ENCODE data around the gene STX16.

Gene STX16

DNA sequence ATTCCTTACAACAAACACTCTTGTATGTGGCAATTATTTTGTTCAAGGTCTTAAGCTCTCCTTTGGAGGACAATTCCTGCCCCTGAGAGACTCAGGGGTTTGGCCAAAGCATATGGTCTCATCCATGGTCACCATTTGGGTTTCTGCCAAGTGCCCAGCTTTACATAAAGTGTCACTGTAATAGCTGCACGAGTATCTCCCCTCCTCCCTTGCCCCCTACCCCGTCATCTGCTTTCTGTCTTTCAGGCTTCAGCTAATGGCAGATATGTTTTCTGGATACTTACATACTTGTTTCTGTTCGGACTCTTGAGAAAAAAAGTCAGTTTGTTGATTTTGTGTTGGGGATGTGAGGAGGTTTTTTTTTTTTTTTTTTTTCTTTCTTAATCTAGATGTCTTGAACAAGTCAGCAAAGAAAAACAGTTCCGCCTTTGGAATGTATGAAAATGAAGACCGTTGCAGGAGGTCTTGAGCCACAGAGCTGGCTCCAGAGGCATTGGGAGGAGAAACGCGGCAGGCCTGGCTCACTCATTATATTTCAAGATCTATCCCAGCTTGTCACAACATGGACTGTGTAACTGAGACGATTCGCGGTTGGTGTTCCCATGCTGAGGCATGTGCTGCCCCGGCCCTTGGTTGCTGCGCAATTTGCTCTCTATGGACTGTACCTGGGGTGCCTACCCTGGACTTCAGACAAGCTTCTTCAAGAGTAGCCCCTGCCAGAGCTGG lies 32.6 kb upstream of the STX16 start:
- peak; percentile 82 for DNase-seq (ENCODE audit: low read depth)

GRCh38 chr20:58619077-58619863 lies 31.8 kb upstream of the STX16 start:
- no peak for DNase-seq (ENCODE audit: low read depth)

- DNase-seq (ENCODE audit: low read depth), result no peak
Observed at GRCh38 chr20:58619864-58620431, 31.1 kb upstream of the STX16 start.

GRCh38 chr20:58621906-58622548 lies 29.1 kb upstream of the STX16 start:
- no peak for DNase-seq (ENCODE audit: low read depth)

DNA sequence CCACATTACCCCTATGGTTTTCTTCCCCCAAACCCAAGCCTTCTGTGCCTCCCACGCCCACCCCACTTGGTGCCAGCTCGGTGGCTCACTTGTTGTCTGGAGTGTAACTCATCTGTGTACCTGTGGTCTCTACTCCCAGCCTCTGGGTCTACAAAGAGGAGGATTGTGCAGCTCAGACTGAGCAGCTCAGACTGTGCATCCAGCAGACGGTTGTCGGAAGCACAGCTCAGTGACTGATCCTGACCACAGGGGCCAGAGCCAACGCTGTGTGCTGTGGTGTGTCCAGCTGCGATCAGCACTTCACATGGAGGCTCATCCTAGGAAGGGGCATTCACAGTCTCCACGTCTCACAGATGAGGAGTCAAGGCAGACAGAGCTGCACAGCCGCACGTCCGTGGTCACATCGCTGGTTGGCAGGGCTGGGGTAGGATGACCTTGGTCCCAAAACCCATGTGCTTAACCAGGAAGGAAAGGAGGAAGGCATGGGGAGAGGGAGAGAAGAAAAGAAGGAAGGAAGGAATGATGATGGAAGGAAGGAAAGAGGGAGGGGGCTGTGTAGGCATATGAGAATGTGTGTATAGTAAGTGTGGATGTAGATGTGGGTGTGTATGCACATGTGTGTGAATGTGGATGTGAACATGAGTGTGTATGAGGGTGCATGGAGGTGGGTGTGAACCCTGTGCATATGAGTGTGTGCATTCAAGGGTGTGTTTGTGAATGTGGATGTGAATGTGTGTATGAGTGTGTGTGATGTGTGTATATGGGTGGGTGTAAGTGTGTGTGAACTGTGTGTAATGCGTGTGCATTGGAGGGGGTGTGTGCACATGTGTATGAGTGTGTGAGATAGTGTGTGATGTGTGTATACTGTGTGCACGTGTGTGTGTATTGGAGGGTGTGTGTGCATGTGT lies 28.2 kb upstream of the STX16 start:
- peak; percentile 46 for DNase-seq (ENCODE audit: low read depth)

GRCh38 chr20:58623579-58624473 lies 27.3 kb upstream of the STX16 start:
- DNase-seq (ENCODE audit: low read depth), result peak; percentile 97

DNA sequence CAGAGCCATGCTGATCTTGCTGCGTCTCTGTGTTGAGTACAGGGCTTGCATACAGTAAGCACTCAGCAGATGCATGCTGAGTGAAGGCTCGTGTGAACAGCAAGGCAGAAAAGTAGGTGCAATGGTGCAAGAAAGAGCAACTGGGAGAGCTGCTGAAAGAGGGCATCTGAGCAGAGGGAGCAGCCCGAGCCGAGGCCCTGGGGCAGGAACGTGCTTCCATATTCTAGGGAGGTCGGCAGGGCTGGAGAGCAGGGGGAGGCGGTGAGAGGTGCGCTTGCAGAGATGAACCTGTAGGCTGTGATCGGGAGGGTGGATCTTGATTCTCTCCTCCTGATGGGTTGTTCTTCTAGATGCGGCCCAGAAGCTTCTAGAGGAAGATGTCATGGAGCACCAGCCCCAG lies 26.4 kb upstream of the STX16 start:
- DNase-seq (ENCODE audit: low read depth), result no peak

GRCh38 chr20:58625585-58625984 lies 25.5 kb upstream of the STX16 start:
- no peak for DNase-seq (ENCODE audit: low read depth)

DNA sequence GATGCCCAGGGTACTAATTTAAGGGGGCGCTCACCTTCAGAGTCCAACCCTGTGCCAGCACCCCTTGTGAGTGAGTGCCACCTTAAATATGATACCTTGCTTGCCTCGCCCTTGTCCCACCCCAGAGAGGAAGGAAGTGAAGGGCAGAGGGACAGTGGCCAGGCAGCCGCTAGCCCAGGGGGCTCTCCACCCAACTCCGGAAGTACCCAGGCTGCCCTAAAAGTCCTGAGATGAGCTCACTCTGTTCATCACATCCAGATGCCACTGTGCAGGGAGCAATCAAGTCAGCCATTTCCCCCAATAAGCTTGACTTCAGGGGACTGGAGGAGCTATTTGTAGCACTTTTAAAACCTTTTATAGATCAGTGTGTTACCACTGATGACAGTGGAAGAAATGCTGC lies 25.0 kb upstream of the STX16 start:
- DNase-seq (ENCODE audit: low read depth), result no peak

- no peak for DNase-seq (ENCODE audit: low read depth)
Observed at GRCh38 chr20:58627212-58628072, 23.6 kb upstream of the STX16 start.

DNA sequence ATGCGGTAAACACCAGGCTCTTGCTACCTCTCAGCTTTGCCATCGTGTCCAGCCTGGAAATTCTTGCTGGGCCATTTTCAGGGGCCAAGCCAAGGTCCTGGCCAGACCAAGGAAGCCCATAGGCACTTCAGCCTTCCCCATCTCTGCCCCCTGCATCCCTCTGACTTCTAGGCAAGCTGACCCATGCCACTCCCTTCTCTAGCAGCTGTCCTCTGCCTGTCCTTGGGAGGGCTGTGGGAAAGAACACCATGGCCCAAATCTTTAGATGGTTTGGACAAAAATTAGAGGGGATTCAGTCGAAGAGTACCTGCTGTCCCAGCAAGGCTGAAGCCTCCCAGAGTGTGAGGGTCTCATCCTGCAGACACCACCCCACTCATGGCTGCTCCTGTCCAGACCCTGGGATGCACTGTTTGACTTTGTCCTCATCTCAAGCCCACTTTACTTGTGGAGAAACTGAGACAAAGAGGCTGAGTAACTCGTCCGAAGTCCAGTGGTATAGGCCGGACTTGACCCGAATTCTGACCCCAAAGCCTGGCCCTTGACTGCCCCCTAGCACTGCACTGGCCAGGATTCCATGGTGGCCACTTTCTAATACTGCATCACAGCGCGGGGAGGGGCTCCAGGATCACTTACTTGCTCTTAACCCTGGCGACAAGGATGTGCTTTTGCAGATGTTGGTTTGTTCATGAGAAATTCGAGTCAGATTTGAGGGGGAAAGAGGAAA lies 22.4 kb upstream of the STX16 start:
- no peak for DNase-seq (ENCODE audit: low read depth)

- DNase-seq (ENCODE audit: low read depth), result no peak
Observed at GRCh38 chr20:58629215-58629580, 21.9 kb upstream of the STX16 start.

DNA sequence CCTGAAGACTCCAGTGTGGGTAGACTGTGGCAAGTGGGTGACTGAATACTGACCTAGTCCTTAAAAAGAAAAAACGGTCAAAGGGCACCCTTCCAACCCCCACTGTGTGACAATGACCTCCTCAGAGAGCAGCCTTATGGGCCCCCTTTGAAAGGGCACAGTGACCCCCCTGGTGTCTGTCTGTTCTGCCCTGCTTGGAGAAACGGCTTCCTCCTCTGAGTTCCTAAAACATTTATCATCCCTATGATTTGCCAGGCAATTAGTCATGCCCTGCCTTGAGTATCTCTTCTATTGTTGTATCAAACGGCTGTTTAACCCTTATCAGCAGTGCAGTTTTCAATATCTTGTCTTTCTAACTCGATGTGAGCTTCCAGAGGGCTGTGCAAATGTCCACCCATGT lies 21.0 kb upstream of the STX16 start:
- DNase-seq (ENCODE audit: low read depth), result peak; percentile 69

GRCh38 chr20:58633161-58634053 lies 17.7 kb upstream of the STX16 start:
- DNase-seq (ENCODE audit: low read depth), result no peak

DNA sequence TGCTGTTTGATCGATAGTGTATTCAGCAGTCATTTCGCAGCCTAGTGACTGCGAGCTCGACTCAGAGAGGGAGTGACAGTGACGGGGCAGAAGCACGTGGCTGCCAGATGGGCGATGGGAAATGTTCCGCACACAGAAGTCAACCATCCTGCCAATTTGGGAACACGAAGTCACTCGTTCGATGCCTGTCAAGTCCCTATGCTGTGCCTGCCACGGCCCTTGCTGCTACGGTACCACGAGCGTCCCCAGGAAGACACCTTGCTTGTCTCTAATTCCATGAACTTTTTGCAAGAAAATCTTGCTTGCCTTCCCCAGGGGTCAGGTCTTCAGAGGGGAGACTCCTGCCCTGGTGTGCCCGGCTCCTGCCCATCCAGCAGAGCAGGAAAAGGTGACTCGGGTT lies 17.0 kb upstream of the STX16 start:
- DNase-seq (ENCODE audit: low read depth), result no peak

DNA sequence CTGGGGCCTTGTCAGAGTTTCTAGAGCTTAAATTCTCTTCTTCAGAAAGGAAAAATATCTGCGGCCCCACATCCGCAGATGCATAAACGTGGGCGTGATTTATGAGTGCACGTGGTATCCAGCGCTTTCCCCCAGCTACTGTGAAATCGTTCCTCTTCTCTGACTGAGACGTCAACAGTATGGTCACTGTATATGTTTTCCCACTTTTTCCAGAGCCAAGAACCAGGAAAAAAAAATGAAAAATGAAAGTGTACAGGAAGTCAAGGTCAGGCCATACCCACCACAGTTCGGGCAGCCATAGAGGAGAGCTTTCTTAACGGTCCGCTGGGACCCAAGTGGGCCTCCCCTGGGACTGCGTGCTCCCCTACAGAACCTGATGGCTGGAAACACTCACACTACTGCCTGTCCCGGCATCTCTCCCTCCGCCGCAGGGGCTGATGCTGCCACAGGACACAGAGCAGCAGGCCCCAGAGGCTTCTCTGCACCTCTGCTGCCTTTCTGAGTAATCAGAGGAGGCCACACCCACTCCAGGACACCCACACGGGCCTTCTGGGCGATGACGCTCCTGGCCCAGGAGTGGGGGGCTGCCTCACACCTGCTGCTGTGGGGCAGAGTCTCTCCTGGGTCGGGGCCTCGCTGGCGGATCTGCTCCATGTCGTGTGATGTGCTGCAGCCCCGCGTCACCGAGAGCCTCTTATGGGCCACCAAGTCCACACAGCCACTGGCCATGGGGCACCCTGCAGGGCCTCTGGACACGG lies 16.4 kb upstream of the STX16 start:
- DNase-seq (ENCODE audit: low read depth), result no peak

GRCh38 chr20:58635279-58635665 lies 15.8 kb upstream of the STX16 start:
- DNase-seq (ENCODE audit: low read depth), result no peak
